SW480 (cell line): ENCODE results near the gene CDC25A.
"Not testable (repeated sequence)": the region's sequence is repeated elsewhere in the genome, so short reads cannot be mapped to it uniquely, and the experiment has no call there.

Source experiments
- DNase-seq: peaks from one replicate; pipeline ENCODE4 v3.0.0-alpha.2; 2016; ENCODE audit warnings: low spot score

CDC25A gene

GRCh38 chr3:48188266-48189201 lies at the start of gene CDC25A:
TSS of gene CDC25A (minus strand) at chr3:48188417. CDS start at chr3:48187947, 470 bp downstream.
- peak; percentile 100 for DNase-seq

- no peak for DNase-seq
Observed at GRCh38 chr3:48236531-48236930, 48.3 kb upstream of the CDC25A start.

- no peak for DNase-seq
Observed at GRCh38 chr3:48233542-48233941, 45.3 kb upstream of the CDC25A start.

DNA sequence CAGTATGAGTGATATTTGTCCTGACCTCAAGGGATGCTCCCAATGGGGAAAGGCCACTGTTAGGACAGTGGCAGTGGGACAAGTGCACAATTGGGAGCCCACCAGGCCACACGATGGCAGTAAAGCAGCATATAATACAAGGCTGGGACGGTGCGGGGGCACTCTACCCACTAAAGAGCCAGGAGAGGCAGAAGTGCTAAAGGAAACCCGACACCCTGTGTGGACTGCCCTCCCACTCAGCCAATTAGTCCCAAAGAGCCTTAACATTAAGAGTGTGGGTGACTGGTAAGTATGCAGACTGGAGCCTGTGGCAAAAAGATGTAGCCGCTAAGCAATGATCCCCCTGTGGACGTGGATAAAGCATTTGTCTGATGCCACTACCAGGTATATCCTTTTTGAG lies 44.5 kb upstream of the CDC25A start:
- peak; percentile 92 for DNase-seq

- no peak for DNase-seq
Observed at GRCh38 chr3:48232232-48232631, 44.0 kb upstream of the CDC25A start.

DNA sequence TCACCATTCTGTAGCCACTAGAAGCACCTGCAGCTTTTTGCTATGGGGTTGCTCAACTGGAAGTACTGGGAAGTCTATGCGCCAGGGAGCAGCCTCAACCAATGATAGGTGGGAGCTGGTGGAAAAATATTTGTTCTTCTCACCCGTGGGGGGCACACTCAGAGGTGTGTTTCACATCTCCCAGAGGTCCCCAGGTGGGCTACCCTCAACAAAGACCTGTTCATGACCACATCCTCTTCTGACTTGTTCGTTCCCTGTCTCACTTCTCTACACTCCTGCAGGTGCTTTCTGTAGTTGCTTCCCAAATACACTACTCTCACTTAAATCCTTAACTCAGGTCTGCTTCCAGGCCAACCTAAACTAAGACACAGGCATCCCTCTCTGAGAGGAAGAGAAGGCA lies 38.7 kb upstream of the CDC25A start:
- DNase-seq: no peak

DNA sequence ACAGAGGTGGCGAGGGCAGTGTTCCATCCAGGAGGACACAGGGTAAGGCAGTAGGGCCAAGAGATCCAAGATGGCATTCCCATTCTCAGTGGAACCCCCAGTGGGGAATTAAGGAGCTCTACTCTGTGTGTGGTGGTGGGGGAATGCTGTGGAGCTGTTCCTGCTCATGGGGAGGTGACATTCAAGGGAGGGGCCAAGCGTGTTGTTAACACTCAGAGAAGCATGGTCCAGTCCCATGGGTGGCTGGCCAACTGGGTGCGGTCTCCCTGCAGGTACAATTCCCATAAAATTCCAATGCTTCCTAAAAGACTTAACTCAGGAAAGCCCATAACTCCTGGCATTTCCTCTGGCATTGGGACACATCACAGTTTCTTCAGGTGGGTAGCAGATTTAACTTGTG lies 37.4 kb upstream of the CDC25A start:
- DNase-seq: no peak

GRCh38 chr3:48222616-48223513 lies 34.6 kb upstream of the CDC25A start, which contains the start of gene CAMP:
TSS of gene CAMP (plus strand) at chr3:48223495. CDS start at chr3:48223512, 17 bp downstream.
- peak; percentile 32 for DNase-seq

DNA sequence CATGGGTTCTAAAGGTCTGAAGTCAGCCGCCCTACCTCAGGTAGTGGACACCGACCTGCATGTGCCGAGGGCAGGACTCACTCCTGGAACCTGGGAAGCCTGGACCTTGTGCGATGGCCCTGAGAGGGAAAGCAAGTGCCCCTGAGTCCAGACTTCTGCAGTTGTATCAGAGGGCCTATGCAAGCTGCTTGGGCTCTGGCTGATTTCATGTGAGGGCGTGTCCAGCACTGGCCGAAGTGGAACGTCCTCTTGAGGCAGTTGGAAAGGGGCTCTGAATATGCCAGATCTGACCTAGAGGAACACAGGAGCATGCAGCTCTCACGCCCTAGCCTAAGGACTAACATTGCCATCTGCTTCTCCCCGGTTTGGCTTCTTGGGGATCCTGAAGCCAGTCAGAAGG lies 32.5 kb upstream of the CDC25A start:
- no peak for DNase-seq

- no peak for DNase-seq
Observed at GRCh38 chr3:48219543-48219942, 31.3 kb upstream of the CDC25A start.

- no peak for DNase-seq
Observed at GRCh38 chr3:48218537-48218936, 30.3 kb upstream of the CDC25A start.

- DNase-seq: no peak
Observed at GRCh38 chr3:48217449-48217848, 29.2 kb upstream of the CDC25A start.

DNA sequence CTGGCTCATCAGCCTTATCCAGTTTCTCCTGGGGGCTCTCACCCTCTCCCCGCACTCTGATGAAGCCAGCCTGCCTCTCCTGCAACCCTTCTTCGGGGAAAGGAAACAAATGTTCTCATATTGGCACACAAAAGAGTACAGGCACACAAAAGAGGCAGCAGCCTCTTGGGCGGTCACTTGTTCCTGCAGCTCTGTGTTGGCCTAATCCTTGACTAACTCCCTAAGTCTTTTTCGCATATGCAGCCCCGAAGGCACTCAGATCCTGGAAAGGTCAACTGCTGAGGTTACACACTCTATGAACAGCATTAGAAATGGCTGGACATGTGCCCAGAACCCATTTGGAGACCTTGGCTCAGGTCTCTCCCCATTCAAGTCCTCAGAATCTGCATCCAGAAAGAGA lies 27.7 kb upstream of the CDC25A start:
- no peak for DNase-seq

- no peak for DNase-seq
Observed at GRCh38 chr3:48215466-48215865, 27.2 kb upstream of the CDC25A start.

GRCh38 chr3:48215019-48215418 lies 26.8 kb upstream of the CDC25A start:
- no peak for DNase-seq

GRCh38 chr3:48214225-48214624 lies 26.0 kb upstream of the CDC25A start:
- no peak for DNase-seq

DNA sequence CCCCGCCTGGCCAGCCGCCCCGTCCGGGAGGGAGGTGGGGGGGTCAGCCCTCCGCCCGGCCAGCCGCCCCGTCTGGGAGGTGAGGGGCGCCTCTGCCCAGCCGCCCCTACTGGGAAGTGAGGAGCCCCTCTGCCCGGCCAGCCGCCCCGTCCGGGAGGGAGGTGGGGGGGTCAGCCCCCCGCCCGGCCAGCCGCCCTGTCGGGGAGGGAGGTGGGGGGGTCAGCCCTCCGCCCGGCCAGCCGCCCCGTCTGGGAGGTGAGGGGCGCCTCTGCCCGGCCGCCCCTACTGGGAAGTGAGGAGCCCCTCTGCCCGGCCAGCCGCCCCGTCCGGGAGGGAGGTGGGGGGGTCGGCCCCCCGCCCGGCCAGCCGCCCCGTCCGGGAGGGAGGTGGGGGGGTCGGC lies 23.6 kb upstream of the CDC25A start:
- not testable (repeated sequence) for DNase-seq

DNA sequence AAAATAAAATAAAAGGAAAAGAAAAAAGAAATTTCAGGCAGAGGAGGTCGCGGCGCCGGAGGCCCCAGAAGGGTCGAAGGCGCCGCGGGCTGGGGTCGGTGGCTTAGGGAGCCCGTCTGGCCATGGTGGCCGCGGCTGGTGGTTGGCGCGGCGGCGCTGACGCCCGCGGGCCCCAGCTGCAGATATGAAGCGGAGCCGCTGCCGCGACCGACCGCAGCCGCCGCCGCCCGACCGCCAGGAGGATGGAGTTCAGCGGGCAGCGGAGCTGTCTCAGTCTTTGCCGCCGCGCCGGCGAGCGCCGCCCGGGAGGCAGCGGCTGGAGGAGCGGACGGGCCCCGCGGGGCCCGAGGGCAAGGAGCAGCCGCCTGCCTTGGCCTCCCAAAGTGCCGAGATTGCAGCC lies 22.3 kb upstream of the CDC25A start:
- DNase-seq: not testable (repeated sequence)

DNA sequence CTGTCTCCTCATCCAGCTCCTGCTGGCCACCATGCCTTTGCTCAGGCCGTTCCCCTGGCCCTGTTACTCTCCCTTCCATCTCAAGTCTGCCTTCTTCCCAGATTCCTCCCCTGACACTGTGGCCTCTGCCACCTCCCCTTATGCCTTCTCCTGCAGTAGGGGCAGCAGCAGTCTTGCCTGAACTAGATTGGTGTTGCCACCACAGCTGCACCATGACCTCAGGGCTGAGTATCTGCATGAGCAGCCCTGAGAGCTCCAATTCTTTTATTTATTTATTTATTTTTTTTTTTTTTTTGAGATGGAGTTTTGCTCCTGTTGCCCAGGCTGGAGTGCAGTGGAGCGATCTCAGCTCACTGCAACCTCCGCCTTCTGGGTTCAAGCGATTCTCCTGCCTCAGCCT lies 21.2 kb upstream of the CDC25A start:
- no peak for DNase-seq

- no peak for DNase-seq
Observed at GRCh38 chr3:48208076-48208475, 19.9 kb upstream of the CDC25A start.

DNA sequence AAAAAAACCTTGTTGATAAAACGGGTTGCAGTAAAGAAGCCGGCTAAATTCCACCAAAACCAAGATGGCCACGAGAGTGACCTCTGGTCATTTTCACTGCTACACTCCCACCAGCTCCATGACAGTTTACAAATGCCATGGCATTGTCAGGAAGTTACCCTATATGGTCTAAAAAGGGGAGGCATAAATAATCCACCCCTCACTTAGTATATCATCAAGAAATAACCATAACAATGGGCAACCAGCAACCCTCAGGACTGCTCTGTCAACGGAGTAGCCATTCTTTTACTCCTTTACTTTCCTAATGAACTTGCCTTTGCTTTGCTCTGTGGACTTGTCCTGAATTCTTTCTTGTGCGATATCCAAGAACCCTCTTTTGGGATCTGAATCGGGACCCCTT lies 14.4 kb upstream of the CDC25A start:
- no peak for DNase-seq

- DNase-seq: no peak
Observed at GRCh38 chr3:48199117-48199516, 10.9 kb upstream of the CDC25A start.

DNA sequence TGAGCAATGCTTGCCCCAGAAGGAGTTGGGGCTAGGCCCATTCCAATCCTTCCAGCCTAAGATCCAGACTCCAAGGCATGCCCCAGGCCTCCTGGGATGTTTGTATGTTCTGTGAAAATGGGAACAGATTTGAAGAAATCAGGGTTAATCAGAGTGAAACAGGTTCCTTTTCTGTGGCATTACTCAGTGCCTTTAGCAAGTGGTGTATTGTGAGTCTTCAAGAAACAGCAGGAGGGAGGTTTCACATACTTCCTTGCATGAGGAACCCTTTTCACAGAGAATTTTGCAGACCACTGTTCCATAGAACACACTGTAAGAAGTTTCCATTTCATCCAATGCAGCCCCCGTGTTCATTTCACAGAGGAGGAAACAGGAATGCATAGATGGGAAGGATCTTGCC lies 8.4 kb upstream of the CDC25A start:
- no peak for DNase-seq
